GM21526 (cell line): Measurements from ENCODE around the gene HNF4A.
A peak's percentile ranks its signal among the peaks of the same experiment; 100 is the strongest.
"Not testable (repeated sequence)": the region's sequence is repeated elsewhere in the genome, so short reads cannot be mapped to it uniquely, and the experiment has no call there.

Source experiments
- ATAC-seq: cut with Tn5 transposase; IDR thresholded peaks from one replicate; pipeline ENCODE4 v1.9.1; 2021; ENCODE audit warnings: moderate library complexity; ENCODE audit not compliant: unreplicated experiment, low FRiP score

HNF4A gene

DNA sequence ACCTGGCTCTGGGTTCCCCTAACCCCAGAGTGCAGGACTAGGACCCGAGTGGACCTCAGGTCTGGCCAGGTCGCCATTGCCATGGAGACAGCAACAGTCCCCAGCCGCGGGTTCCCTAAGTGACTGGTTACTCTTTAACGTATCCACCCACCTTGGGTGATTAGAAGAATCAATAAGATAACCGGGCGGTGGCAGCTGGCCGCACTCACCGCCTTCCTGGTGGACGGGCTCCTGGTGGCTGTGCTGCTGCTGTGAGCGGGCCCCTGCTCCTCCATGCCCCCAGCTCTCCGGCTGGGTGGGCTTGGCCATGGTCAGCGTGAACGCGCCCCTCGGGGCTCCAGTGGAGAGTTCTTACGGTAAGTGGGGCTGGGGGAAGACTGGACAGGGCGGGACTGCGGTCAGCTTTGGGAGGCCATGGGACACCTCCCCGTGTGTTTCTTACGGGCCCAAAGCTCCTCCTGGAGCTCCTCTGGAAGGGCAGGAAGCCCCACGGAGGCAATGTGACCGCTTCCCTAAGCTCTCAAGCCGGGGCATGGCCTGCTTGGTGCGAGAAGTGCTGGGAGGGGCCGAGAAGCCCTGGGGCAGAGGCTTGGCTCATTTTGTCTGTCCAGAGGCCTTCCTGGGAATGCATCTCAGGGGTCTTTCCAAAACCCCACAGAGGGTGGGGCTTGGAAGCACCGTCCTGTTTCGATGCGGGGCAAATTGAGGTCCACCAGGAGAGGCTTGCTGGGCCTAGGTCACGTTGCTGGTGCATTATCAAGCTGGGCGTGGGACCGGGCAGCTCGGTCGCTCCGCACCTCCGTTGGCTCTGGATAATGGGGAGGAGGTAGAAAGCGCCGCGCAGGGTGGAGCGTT, at the start of gene HNF4A:
TSS of gene HNF4A (plus strand) at position 202 of the 855 bp plus-strand sequence. CDS start at position 308, 106 bp downstream.
- ATAC-seq, result no peak

DNA sequence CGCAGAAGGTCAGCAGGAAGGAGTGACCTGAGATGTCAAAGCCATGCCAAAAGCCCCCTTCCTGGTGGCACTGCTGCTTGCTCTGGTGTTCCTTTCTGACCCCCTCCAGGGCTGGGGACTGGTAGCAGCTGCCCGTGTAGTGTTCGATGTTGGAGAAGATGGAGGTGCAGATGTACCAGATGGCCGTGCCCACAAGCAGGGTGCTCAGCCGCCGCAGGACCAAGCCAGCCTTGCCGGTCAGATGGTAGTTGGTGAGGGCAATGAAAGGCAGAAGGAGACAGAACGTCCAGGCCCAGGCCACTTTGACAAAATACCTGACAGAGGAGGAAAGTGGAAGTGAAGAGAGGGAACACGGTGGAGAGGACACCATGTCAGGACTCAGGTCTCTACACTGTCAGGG, 48.6 kb upstream of the HNF4A start:
- no peak for ATAC-seq

DNA sequence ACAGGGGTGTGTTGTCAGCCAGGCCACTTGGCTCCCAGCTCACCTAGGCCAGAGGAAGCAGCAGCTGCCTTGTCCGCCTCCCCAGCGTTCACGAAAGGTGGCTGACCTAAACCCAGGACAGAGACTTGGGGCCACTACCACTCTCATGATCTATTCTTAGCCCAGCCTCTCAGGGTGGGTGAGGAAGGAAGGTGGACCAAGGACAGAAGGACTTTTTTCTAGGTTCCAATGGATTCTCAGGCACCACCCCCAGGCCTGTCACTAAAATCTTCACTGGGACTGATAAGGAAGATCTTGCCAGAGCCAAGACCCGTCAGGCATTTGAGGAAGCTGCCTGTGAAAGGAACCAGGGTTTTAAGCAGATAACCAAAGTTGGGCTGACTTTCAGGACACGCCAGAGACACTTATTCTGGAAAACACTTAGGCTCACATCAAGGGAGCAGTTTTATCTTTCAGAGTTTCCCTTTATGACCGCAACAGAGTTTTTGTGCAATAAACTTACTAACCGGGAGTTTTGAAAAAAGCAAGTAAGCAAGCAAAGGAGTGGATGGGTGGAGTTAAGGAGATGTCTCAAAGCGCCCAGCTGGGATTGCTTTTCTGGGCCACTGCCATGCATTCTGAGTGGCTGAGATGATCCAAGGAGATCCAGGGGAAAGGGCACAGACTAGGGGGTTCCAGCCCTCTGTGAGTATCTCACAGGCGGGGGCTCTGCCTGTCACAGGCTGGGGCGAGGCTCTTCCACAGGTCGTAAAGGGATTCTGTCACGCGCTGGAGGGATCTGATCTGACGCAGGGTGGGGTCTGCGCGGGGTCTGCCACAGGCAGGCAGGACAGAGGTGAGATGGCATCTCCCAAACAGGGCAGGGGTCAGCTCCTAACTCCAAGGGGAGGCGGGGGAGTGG, 45.5 kb upstream of the HNF4A start:
- ATAC-seq, result peak; percentile 14

DNA sequence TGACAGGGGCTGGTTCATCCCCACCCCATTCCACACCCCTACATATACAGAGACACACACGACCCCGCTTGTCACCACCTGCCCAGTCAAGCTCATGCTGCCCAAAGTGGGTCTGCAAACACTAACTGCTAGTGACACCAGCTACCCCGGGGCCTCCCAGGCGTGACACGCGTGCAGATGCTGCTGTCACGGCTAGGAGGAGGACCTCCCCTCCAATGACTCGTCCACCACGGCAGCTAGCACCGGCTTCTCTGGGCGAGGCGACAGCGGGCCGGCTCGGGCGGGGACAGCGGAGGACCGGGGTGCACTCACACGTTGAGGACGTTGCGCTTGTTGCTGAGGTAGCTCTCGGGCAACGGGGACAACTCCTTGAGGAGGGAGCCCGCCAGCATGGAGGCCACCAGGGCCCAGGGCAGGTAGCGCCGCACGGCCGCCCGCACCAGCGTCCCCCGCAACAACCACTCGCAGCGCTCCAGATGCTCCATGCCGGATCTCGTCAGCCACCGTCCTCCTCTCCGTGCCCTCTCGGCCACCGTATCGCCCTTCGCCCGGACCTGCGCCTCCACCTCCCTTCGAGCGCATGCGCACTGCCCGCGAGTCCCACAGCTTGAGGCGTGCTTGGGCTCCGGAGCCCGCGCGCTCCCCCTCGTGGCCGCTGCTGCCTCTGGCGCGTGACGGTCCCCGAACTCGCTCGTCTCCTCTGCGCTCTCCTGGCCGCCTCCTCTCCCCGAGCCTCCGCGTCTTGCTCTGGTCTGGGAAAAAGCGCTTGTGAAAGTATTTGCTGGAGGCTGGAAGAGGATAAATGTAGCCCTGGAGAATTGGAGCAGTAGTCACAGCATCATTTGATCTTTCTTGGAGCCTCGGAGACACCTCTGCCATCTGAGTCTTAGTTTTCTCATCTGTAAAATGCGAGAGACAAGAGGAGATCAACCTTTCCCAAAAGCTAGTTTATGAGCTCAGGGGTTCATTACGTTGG, 44.5 kb upstream of the HNF4A start, which contains the start of gene FITM2:
TSS of gene FITM2 (minus strand) at position 539 of the 976 bp plus-strand sequence. CDS start at position 485, 54 bp downstream.
- peak; percentile 75 for ATAC-seq

DNA sequence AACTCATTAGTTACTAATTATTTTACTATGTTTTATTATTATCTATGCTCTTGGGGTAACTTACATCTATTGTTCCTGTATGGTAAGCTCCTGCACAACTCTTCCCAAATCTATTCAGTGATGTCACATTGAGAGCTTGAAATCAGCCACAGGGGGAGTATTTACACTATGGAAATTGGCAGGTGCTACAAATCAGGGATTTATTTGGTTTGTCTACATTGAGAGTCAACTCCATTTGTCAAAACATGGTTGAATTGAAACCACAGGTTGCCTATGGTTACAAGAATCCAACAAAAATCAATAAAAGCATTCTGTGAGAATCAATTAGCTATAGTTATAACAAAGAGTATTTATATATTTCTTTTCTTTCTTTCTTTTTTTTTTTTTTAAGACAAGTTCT, 40.6 kb upstream of the HNF4A start:
- ATAC-seq, result no peak

DNA sequence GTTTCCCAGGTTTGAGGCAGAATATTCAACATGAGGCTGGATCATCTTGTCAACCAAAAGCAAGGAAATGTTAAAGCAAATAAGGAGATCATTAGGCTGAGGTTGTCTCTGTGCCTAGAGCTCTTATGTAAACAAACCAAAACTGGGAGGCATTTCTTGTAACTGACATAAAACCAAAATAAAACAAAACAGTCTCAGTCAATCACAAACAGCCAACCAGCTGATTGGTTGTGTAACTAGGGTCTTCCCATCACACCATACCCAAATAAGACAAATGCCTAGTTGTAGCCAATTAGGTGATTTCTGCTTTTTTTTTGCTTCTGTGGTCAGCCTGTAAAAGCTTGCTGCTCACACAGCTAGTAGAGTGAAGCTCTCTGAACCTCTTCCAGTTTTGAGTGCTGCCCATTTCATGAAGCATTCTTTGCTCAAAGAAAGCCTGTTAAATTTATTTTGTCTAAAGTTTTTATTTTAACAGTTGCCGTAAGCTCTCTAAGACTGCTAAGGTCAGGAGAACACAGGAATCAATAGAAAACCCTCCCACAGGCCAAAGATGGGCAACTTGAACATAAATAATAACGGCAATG, 35.6 kb upstream of the HNF4A start:
- no peak for ATAC-seq

DNA sequence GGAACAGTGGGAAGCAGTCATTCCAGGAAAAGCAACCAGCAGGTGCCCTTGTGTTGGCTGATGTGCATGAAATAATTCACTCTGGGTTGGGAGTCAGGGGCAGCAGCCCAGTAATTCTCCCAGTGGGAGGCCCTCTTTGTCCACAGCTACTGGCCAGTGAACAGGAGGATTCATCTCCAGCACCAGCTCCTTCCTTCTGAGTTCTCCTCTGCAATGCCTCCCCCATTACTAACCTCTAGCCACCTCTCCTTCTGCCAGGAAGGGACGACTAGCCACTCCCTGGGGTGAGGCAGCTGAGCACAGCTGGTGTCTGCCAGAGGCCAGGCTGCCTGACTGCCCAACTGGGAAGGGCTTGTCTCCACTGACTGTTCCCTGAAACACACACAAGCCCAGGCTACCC, 31.2 kb upstream of the HNF4A start:
- ATAC-seq, result no peak

DNA sequence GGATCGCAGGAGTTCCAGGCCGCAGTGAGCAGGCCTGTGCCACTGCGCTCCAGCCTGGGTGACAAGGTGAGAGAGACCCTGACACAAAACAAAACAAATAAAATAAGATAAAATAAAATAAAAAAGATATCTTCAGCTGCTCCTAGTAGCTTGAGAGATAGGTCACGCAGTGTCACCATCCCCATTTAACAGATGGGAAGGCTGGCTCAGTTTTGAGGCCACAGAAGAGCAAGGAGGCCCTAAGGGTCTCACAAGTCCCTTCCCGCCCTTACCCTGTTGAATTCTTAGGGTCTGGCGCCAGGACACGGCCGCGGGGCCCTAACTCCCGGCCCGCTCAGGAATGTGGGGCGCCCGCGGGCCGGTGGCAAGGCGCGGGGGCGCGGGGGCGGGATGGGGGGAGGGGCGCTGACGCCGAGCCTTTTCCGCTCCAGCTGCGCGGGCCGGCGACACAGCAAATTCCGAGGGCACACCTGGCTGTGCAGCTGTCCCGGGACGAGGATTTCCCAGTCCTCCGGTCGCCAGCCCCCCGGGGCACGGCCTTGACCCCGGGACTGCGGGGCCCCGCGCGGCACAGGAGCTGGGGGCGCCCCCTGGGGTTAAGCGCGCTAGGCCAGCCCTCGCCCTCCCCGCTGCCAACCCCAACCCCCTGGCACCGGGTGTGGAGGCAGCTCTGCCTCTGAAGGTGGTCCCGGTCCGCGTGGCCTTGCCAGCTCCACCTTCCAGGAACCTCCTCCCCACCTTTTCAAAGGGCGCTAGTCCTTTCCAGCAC, 28.9 kb upstream of the HNF4A start:
- no peak for ATAC-seq

DNA sequence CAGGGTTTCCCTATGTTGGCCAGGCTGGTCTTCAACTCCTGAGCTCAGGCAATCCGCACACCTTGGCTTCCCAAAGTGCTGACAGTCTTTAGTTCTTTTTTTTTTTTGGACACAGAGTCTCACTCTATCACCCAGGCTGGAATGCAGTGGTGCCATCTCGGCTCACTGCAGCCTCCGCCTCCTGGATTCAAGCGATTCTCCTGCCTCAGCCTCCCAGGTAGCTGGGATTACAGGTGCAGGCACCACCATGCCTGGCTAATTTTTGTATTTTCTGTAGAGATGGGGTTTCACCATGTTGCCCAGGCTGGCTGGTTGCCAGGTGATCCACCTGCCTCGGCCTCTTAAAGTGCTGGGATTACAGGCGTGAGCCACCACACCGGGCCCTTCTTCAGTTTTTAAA, 27.8 kb upstream of the HNF4A start:
- ATAC-seq, result not testable (repeated sequence)

DNA sequence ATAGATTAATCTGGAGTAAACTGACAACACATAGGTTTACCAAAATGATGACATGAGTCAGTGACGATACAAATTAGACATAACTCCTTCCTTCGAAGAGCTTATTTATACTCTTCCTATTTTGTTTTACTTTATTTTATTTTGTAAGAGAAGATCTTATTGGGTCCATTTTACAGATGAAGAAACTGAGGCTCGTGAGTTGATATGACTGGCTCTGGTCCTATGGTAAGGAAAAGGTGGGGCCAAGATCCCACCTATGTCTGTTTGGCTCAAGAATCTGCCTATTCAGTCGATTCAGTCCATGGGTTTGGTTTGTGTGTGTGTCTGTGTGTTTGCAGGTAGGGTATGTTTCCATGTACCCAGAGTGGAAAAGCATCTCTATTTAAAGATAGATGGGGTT, 27.1 kb upstream of the HNF4A start:
- ATAC-seq, result no peak

DNA sequence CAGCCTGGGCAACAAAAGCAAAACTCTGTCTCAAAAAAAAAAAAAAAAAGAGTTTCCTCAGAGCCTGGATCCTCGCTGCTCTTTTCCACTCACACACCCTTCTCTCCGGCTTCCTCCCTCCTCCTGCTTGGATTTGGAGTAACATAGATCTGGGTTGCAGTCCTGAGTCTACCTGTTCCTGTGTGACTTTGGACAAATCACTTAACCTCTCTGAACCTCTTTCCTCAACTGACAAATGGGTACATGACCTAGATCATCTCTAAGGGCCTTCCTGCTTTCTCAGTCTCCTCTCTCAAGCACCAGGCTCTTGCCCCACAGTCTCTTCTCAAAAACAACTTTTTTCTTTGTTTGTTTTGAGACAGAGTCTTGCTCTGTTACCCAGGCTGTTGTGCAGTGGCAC, 24.3 kb upstream of the HNF4A start:
- ATAC-seq, result no peak

DNA sequence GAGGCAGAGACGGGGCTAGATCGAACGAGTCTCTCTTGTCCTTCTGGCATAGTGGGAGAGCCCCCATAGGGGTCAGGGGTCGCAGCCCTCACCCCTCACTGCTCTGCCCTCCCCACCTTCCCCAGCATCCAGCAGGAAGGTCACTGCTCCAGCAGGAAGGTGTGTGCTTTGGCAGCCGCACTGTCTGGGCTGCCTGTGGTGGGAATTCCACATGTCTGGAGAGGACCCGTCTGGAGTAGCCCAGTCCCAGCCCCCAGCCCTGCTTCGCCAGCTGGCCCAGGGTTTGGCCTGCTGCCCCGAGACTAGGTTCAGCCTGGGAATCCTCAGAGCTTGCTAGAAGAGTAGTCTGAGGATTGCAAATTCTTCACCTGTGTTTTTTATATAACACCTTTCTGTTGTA, 21.2 kb upstream of the HNF4A start:
- no peak for ATAC-seq

DNA sequence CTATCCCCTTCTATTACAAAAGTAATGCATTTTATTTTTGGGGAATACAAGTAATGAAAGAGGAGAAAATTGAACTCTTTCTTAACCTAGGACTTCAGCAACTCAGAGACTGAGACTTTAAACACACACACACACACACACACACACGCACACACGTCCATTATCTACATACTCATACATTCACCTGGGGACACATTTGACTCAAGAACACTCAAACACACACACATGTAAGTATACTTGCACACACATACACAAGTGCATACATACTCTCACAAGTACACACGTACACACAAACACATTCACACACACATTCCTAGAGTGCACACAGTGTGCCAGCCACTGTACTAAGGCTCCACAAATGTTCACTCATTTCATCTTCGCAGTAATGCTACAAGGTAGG, 20.8 kb upstream of the HNF4A start:
- ATAC-seq, result no peak

DNA sequence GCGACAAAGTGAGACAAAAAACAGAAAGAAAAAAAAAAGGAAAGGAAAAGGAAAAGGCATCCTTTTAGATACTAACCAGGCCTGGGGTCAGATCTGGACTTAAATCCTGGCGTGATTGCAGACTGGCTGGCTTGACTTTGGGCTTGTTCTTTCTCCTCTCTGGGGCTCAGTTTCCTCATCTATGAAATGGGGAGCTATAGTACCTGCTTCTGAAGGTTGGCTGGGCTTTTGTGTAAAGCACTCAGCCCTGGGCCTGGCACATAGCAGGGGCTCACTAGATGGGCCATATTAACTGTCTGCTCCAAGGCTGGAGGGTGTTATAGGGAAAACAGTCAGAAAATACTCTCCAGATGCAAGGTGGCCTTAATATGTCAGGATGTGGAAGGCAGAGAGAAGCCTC, 19.8 kb upstream of the HNF4A start:
- ATAC-seq, result no peak

DNA sequence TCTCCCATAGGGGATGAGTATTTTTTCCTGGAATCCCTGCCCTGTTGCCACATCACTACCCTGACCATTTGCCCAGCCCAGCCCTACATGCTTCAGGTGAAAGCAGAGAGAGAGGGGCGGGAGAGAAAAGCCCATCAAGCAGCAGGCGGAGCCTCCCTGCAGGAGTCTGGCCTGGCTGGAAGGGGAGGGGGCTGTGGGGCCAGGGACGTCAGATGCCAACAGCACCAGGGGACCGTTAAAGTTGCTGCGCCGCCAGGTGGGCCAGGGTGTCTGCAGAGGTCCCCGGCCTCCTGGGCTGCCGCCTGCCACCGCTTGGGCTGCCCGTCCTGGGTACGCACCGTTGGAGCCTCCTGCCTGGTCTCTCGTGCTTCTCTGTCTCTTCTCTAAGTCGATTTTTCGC, 19.4 kb upstream of the HNF4A start:
- no peak for ATAC-seq

DNA sequence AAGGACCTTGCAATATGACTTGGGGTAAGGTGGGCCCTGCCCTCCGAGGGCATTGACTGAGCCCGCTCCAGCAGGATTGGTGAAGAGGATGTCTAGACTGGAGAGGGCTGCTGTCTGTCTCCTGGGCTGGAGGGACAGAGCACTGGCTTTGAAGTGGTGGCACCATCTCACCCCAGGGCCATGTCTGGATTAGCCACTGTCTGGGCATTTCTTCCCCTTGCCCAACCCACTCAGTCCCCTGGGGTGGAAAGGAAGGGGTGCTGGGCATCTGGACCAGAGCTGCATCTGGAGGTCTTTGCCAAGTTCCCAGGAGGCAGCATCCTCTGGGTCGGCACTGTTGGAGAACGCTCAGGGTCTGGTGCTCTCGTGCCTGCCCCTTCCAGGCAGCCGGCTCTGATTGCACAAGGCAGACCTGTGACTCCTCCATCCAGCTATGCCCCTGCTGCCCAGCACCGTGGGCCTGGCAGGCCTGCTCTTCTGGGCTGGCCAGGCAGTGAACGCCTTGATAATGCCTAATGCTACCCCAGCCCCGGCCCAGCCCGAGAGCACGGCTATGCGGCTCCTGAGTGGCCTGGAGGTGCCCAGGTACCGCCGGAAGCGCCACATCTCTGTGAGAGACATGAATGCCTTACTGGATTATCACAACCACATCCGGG, 18.6 kb upstream of the HNF4A start, which contains the start of gene R3HDML:
TSS of gene R3HDML (plus strand) at position 319 of the 656 bp plus-strand sequence. CDS start at position 434, 115 bp downstream.
- ATAC-seq, result no peak

DNA sequence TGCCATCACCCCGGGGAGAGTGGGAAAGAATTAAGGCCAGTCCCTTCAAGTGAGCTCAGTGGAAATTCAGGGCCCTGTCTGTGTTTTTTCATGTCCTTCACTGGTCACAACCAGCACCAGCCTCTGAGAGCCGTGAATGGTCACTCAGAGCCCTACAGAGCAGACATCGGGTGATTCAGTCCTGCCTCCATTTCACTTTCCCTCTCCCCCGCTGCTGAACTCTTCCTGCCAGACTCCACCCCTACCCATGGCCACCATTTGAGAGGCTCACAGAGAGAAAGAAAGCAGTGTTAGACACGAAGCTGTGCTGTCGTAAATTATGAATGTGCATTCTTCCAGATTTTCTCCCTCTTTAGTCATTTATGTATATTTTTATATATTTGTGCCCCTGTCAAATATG, 13.3 kb upstream of the HNF4A start:
- no peak for ATAC-seq

DNA sequence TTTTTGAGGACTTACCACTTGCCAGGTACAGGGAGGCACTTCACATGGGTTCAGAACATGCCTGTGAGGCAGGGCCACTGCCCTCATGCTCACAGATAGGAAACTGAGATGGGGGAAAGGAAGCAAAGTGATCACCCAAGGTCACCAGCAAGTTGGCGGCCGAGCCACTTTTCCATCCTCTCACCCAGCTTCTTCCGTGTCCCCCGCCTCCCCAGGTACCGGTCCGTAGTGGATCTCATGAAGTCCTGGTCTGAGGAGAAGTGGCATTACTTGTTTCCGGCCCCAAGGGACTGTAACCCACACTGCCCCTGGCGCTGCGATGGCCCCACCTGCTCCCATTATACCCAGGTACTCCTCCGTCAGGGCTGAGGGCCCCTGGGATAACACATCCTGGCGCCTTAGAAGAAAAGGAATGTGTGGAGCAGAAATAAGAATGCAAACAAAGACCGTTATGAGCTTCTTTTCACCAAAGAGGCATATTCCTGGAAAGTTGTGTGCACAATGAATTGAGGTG, 12.3 kb upstream of the HNF4A start:
- no peak for ATAC-seq
